Ramos (cell line): ENCODE data around the gene UBL4B.

Experiments used
- in situ Hi-C: fragments of 300-500 bp; cut with MboI; formaldehyde crosslinking; loops from one replicate; pipeline ENCODE4 v1.14.3; 2022; ENCODE audit warnings: low sequenced_read_pairs; ENCODE audit not compliant: unreplicated experiment

UBL4B gene

GRCh38 chr1:110151175-110151669 is 39.0 kb downstream of the UBL4B start:
- in situ Hi-C loops, result no loop called here

DNA sequence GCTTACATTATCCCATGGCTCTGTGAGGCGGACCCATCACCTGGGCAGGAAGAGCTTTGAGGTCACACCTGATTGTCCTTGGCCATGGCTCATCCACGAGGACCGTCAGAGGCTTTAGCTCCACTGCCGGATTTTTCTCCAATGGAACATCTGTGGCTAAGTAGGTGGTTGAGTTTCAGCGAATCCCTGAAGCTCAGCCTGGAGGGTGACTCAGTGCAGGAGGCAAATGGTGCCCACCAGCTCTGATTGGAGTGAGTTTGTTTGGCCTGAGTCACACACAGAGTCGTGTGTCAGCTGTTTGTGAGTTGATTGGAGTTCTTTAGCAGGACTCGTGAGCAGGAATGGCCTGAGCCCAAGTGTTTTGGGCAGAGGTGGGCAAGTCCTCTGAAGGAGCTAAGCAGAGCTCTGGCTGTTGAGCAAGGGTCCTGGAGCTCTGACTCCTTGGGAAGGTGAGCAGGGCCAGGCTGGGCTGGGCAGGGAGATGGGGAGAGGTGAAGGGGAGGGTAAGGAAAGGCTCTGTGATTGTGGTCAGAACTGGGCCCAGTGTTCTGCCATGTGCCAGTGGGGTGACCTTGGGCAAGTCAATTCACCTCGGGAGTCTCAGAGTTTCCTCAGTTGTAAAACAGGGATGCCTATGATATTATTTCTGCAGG is 40.0 kb downstream of the UBL4B start:
- in situ Hi-C loops, result no loop called here

DNA sequence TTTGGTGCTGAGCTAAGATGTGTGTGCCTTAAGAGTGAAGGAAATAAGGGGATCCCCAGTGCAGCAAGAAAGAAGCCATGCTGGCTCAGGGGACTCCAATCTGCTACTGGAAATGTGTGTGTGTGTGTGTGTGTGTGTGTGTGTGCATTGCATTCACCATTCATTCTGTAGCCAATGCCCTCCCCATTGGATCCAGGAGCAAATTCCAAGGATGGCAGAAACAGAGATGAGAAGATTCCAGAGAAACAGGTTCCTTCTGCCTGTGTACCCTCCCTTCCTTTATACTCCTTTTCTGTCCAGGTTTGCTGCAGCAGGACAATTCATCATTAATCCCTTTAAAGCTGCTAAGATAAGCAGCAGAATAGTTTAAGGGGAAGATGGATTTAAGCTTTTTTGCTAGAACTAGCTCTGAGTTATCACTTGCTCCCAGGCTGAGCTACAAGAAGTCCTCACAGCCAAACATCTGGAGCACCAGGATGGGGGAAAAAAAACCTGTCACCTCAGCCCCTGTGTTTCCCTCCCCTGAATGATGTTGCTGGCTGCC is 41.2 kb downstream of the UBL4B start:
- in situ Hi-C loops, result no loop called here

- in situ Hi-C loops, result no loop called here
Measured at GRCh38 chr1:110155878-110156522, 43.8 kb downstream of the UBL4B start.

DNA sequence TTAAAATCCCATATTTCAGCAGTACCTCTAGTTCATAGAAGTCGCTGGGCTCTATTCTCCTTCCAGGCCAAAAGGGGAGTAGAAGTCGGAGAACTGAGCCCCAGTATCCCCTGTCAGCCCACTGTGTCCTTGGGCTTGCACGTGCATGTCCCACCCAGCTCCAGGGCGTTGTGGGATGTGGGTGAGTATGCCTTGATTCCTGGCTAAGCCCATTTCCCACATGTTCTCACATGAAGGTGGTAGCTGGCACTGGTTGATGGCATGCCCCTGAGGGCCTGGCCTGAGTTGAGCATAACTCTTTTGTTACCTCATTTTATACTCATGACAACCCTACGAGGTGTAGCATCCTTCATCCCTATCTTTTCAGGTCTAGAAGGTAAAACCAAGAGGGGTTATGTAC is 46.0 kb downstream of the UBL4B start:
- in situ Hi-C loops, result no loop called here

DNA sequence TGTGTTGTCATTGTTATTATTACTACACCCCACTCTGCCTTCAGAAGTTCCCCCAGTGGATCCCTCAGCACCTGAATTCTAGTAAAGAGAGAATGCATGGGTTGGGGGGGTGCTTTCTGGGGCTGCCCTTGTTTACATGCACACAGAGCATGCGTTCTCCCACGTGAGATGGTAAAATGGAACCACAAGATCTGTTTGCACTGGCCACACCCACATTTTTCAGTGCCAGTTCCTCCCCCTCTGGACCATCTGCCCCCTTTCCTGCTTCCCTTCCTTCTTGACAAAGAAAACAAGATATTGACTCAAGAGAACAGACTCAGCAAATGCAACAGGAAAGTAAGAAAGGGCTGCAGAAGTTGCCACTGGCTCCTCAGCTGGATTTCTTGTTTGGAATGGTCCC is 46.9 kb downstream of the UBL4B start:
- in situ Hi-C loops, result no loop called here

- in situ Hi-C loops, result no loop called here
Measured at GRCh38 chr1:110160538-110161100, 48.4 kb downstream of the UBL4B start.

DNA sequence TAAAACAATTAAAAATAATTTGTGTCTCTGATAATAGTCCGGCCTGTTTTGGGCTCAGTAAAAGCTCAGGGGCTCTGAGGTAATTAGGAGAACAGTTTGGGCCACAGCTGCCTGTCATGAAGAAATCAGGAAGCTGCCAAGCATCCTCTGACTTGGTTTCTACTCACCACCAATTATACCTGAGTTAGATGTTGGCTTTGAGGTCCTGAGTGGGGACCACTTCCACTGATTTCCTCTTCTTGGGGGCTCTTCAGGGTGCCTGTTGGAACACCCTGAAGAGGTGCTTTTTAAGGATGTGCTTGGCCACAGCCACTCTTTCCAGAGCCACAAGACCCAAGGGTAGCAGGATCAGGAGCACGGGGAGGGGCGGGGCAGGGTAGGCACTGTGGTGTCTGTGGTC is 48.9 kb downstream of the UBL4B start:
- in situ Hi-C loops, result no loop called here

GRCh38 chr1:110161849-110162248 is 49.6 kb downstream of the UBL4B start:
- in situ Hi-C loops, result no loop called here
